ENCODE results near the gene EEF1AKMT3. TPM values are rescaled to one million over a fixed set of nuclear protein-coding genes. Genes with fewer than 3 reads are reported as not detected.
A peak's percentile ranks its signal among the peaks of the same experiment; 100 is the strongest.

The EEF1AKMT3 gene
- total and polyA plus RNA-seq, 9 of the 15 experiments (the other 6 are each of a cell fraction or from before 2014, with no cell fraction given) = 4.1 to 17.2 (median 7.9) TPM

DNA sequence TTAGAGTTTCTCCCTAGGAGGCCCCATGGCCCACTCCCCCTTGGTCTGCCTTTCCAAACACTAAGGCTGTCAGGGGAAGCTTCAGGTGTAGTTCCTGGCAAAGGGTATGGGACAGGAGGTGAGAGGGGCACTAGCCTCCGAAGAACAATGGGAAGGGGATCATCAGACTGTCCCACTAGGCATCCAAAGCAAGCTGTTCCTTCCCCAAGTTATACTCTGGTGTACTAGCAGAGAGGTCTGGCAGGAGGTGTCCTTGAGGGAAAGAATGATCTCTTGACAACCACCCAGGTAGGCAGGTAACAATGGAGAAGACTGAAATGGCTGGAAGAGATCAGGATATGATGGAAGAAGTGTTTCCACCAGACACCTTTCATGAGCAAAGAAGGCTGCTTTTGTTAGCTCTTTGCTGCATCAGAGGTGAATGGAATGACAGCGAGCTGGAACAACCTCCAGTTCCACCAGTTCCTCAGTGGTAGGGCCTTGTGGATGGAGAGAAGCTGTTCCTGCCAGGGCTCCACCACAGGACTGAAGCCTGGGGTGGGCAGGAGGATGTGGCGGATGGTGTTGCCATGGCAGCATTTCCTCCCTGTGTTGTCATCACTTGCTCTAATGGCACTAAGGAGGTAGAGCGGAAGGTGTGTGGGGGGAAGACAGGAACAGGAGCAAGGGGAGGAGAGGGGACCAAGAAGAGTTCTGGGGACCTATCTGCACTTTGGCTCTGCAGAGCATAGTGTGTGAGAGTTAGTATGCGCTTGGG is 31.6 kb upstream of the EEF1AKMT3 start (continued):
- TF ChIP-seq MYBL2 (IDR thresholded peaks at IDR 0.05; ENCODE audit: low read depth) = no peak
- TF ChIP-seq MYBL2 (CRISPR knock-in tag; IDR thresholded peaks at IDR 0.05; ENCODE audit: borderline replicate concordance) = no peak
- no peak for TF ChIP-seq LARP7 (IDR thresholded peaks at IDR 0.05)
- TF ChIP-seq CBX1 (IDR thresholded peaks at IDR 0.05; ENCODE audit: low read depth) = no peak
- no peak for TF ChIP-seq NFE2L1 (tag; IDR thresholded peaks at IDR 0.05; ENCODE audit: borderline replicate concordance, low read depth)

DNA sequence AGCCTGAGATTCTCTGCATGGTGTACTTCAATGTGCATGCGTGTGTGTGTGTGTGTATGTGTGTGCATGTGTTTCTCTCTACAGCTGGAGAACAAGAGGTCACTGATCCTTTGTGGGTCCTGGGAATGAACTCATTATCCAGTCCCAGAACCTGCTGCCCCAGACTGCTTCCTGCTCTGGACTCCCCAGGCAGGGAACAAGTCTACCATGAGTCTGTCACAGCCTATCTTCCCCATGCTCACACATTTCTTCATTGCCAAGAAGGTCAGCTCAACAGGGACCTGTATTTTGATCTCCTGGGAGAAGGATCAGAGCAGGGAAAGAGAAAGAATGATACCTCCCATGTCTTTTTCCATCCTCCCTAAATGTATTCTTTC is 31.0 kb upstream of the EEF1AKMT3 start:
- Histone ChIP-seq H3K4me2 (ENCODE audit: insufficient read depth, low read length) (no peak overlapping the region), H3K9me1 (ENCODE audit: control insufficient read depth, insufficient read depth, low read length) (no peaks in the 10 kb centered on the region), H3K4me1 (replicated peaks in 1 of 2; ENCODE audit: control insufficient read depth in 2 of 2, insufficient read depth in 2 of 2, low read length in 2 of 2) (peaks cover 11 to 34% of the 10 kb centered on the region in 2 experiments; a peak in 4 of 5 replicates), H2AFZ (ENCODE audit: low read depth, low read length) (no peak overlapping the region), H3K79me2 (ENCODE audit: control insufficient read depth, insufficient read depth, low read length) (peaks cover 8% of the 10 kb centered on the region; the same call in 1 of the 3 replicates), H4K20me1 (replicated peaks; ENCODE audit: control insufficient read depth, insufficient read depth, low read length) (no peaks in the 10 kb centered on the region), H3K27ac (ENCODE audit: extremely low read depth, low read depth, low read length) (no peak overlapping the region), H3K4me3 (no peak overlapping the region), H3K9me3 (replicated peaks; ENCODE audit: control insufficient read depth, insufficient read depth, low read depth, low read length) (no peaks in the 10 kb centered on the region), H3K9ac (ENCODE audit: insufficient read depth in 1 of 2, low read depth in 2 of 2, low read length in 2 of 2) (no peak overlapping the region), H3K27me3 (ENCODE audit: control insufficient read depth in 2 of 2, insufficient read depth in 2 of 2, low read length in 2 of 2) (peaks cover 0 to 26% of the 10 kb centered on the region in 2 experiments; a peak in 2 of 5 replicates), H3K36me3 (ENCODE audit: control insufficient read depth, insufficient read depth, low read length) (peaks cover 6% of the 10 kb centered on the region; the same call in 2 of the 3 replicates)
- no peak for ATAC-seq
- intact Hi-C loops (cut with micrococcal nuclease) (no loop called here), in situ Hi-C loops (cut with MboI) (loop anchor here (10.0 kb wide), 1 partner anchor 427 kb away; no protein-coding TSS in a partner anchor)
- FAIRE-seq = no peak
- ChIA-PET POLR2A (interaction anchor here (0.5 to 1.3 kb wide), 8 partner anchors 10 to 1329 kb away, joined by 3 to 4 read pairs (median 3); partner anchors contain the start of genes DDIT3 and OS9), CTCF (ENCODE audit: low intra/inter-chr PET ratio) (no interaction called here)
- WGBS (ENCODE audit: insufficient coverage, low coverage, missing lambda C conversion rate) = 67% methylated on average over 1 of the region's 1 CpG
- BruUV-seq (replicated peaks) = no TSS peak
- no peak for DNase-seq (ENCODE audit: extremely low read depth in 1 of 4, low spot score in 3 of 4)
- no peak for TF ChIP-seq MTF1 (CRISPR knock-in tag; IDR thresholded peaks at IDR 0.05; ENCODE audit: borderline replicate concordance)
- TF ChIP-seq, protein P1, sequence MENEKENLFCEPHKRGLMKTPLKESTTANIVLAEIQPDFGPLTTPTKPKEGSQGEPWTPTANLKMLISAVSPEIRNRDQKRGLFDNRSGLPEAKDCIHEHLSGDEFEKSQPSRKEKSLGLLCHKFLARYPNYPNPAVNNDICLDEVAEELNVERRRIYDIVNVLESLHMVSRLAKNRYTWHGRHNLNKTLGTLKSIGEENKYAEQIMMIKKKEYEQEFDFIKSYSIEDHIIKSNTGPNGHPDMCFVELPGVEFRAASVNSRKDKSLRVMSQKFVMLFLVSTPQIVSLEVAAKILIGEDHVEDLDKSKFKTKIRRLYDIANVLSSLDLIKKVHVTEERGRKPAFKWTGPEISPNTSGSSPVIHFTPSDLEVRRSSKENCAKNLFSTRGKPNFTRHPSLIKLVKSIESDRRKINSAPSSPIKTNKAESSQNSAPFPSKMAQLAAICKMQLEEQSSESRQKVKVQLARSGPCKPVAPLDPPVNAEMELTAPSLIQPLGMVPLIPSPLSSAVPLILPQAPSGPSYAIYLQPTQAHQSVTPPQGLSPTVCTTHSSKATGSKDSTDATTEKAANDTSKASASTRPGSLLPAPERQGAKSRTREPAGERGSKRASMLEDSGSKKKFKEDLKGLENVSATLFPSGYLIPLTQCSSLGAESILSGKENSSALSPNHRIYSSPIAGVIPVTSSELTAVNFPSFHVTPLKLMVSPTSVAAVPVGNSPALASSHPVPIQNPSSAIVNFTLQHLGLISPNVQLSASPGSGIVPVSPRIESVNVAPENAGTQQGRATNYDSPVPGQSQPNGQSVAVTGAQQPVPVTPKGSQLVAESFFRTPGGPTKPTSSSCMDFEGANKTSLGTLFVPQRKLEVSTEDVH (IDR thresholded peaks at IDR 0.05; ENCODE audit: low read depth, partially characterized antibody) = no peak
- TF ChIP-seq SIN3A (IDR thresholded peaks at IDR 0.05; ENCODE audit: borderline replicate concordance in 2 of 2, control insufficient read depth in 1 of 2, low read depth in 2 of 2, low read length in 2 of 2) = no peak
- no peak for TF ChIP-seq TRIM28 (IDR thresholded peaks at IDR 0.05)
- TF ChIP-seq TRIM24 (IDR thresholded peaks at IDR 0.05) = no peak
- no peak for TF ChIP-seq NFATC3 (IDR thresholded peaks at IDR 0.05)
- no peak for TF ChIP-seq HMGN3 (IDR thresholded peaks at IDR 0.05; ENCODE audit: borderline replicate concordance, extremely low read depth, insufficient read length, low read depth, low read length)
- 0 out of 4 replicates have a peak, but pooled peaks of 1 of the 2 experiments have one; percentile 3 for TF ChIP-seq KDM1A (IDR thresholded peaks at IDR 0.05)

Measured in K562 (cell line).